GM15510 (cell line): ENCODE results near the gene LRRC73.
A peak's percentile ranks its signal among the peaks of the same experiment; 100 is the strongest.

Experiments used
- POLR2A ChIP-seq: IDR thresholded peaks from 3 replicates; pipeline ENCODE4 v1.6.1; 2011; ENCODE audit warnings: borderline replicate concordance; ENCODE audit not compliant: insufficient read length; ENCODE audit errors: extremely low read depth

LRRC73 gene

DNA sequence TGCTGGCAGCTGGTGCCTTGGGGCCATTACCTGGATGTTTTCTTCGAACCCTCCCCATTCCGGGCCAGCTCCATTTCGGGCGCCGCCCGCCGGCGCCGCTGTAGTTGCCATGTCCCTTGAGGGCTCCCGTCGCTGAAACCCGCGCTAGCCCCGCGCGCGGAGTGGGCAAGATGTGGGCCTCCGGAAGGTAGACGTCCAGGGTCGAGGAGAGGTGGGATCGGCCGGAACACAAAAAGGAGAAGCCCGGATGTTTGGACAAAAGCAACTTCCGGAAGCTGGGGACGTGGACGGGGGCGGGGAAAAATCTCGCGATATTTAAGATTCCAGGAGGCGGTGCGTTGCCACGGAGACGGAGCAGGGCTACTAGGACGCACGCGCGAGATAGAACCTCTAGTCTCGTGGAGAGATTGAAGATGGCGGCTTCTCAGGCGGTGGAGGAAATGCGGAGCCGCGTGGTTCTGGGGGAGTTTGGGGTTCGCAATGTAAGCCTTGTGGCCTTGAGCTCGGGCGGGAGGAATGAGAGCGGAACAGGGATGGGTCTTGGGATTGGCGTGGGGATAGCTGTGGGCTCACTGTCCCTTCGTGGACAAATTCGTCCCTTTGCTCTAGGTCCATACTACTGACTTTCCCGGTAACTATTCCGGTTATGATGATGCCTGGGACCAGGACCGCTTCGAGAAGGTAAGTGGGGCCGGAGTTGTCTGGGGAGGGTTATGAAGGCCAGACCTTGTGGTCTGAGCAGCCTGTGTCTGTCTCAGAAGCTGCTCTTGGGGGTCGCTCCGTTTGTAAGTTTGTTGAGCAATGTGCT, 6.8 kb upstream of the LRRC73 start, which contains the start of the genes POLR1C and YIPF3:
Gene POLR1C, plus strand, starts transcription at position 393 of the 808 bp plus-strand sequence. Its CDS starts 21 bp downstream, at position 414.
Gene YIPF3, minus strand, starts transcription at position 230 of the 808 bp plus-strand sequence. Its CDS starts 119 bp downstream, at position 111.
- peak; percentile 89 for TF ChIP-seq POLR2A

DNA sequence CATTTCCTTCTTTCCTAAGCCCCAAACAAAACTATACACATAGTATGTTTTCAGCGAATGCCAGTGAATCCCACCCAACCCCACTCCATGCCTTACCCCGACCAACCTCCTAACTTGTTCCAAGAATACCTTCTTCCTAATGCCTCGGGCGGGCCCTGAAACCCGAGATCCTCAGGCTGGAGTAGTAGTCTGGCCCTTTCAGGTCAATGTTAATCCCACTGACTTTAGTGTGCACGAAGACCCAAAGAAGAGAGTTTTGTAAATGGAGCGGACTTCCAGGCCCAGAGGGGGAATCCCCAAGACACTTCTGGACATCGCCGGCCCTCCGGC, 6.2 kb upstream of the LRRC73 start:
- no peak for TF ChIP-seq POLR2A

DNA sequence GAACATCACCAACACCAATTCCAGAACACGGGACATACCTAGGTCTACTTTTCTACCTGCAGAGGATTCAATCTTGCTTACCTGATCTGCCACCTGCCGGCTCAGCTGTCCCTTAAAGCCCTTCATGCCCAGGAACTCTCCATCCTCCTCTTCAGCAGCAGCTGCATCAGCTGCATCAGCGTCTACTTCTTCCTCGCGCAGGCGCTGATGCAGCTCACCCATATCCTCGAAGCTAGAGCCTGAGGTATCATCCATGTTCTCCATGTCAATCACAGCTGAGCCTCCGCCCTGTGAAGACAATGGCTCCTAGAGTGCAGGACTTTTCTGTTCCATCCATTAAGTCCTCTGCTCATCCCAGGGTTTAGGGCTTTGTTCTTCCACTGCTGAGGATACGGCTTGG, 5.7 kb upstream of the LRRC73 start:
- TF ChIP-seq POLR2A = no peak

DNA sequence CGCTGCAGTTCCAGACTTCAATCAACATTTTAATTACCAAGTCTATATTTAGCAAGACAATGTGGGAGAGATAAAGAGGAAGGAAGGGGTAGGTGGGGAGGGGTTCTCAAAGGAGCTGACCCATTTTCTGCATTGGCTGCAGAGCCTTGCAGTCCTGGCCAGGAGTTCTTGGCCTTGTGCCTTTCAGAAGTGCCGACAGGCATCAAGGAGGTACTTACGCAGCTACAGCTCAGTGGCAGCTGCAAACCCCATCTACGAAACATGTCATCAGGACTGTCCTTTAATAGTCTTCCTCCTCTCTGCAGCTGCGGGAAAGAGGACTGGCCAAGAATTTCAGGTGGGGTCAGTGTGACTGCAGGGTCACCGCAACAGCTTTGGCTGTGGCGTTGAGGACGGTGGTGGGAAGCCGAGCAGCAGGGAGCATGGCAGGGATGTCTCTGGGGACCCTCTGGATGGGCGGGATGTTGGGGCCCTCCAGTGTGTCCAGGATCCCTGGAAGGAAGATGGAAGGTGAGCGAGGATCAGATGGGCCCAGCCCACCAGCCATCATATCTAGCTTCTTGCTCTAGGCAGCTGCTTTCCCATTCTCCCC, 1.8 kb upstream of the LRRC73 start:
- TF ChIP-seq POLR2A = no peak

DNA sequence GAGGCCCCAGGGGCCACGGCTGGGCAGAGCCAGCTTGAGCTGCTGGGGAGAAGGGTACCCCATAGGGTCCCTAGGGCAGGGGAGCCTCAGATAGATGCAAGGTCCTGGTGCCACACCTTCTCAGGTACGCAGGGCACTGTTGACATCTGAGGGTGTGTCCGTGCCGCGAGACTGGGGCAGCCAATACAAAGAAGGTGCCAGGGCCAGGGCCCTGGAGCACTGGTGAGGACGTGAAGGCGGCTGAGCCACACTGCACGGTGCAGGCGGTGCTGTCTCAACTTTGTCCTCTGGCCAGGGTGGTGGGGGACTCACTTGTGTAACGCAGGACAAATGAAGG, 649 bp upstream of the LRRC73 start:
- TF ChIP-seq POLR2A = no peak

DNA sequence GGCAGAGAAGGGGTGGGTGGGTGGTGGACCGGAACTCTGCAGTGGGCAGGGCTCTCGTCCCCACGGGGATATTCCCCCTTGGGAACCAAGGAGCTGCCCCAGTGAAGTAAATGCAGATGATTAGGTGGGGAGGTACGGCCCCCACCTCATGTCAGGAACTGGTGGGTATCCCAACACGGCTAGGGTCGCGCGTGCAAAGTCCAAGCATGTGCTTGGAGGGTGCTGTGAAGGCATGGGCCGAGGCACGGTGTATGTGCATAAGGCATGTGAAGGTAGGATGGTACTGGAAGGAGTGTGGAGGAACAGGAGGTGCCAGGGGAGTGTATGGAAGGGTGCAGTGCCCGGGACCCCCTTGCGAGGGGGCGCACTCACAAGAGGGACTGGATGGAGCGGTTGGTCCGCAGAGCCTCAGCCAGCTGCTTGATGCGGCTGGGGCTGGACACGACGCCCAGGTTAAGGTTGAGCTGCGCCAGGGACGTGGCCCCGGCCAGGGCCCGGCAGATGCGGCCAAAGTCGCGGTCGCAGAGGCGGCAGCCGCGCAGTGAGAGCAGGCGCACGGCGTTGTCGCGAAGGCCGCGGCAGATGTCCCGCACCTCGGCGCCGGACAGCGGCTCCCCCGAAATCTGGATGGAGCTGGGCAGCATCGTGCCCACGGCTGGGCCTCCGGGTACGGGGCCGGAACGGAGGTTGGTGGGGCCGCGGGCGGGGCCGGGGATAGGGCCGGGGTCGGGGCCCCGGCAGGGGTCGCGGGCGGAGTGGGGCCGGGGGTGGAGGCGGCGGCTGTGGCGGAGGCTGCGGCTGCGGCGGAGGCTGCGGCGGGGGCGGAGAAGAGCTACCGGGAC, 783 bp downstream of the LRRC73 start:
- TF ChIP-seq POLR2A = no peak

DNA sequence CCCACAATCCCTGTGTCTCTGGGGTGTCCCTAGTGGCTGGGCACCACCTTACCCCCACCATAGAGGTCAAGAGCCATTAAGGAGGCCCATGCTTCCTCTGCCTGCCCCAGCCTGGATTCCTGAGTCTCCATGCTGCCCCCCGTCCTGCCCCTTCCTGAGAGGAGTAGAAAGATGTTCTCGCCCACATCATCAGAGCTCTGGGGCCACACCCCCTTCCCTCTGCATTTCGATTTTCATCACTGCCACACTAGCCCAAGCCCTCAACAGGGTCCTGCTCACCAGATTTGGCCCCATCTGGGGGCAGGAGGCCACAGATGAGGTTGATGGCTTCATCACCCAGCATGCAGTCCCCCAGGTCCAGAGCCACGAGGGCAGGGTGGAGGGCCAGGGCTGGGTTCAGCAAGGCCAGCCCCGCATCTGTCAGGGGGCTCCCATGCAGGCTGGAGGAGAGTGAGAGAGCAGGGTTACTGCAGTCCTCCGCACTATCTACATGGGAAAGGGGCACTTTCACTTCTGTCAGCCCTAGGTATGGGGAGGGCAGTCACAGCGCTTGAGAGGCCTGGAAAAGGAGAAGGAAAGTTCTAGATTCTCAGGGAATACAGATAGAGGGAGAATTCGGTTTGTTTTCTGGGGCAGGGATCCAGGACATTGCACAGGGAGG, 1.5 kb downstream of the LRRC73 start:
- no peak for TF ChIP-seq POLR2A

DNA sequence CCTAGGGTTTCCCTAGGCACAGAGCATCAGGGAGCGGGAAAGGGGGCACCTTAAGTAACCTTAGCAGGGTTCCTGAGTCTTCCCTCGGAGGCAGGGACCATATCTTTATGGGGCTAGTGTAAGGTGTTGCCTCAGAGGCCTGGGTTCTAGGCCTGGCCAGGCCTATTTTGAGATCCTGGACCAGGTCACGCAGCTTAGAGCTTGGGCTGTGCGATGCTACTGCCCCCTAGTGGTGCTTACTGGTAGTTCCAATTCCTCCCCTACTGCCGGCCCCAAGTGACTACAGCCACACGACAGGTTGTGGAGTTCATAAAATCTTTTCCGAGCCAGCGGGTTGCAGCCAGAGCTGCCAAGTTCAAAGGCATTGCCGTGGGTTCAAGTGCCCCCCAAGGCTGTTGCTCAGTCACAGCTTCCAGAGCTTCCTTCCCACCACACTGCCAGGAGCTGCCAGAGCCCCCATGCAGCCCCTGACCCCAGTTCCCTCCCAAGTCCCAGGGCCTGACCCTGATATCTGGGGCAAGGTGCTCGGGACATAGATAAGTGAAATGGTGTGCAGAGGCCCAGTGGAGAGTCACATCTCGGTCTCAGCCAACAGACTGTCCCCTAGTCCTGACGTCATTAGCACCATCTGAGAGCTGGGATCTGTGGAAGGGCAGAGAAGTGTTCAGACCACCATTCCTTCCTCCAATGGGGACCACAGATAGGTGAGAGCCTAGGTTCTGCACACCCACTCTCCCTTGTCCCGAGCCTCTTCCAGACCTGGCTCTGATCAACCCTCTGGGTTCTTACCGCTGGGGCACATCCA, 3.3 kb downstream of the LRRC73 start:
- TF ChIP-seq POLR2A = no peak

DNA sequence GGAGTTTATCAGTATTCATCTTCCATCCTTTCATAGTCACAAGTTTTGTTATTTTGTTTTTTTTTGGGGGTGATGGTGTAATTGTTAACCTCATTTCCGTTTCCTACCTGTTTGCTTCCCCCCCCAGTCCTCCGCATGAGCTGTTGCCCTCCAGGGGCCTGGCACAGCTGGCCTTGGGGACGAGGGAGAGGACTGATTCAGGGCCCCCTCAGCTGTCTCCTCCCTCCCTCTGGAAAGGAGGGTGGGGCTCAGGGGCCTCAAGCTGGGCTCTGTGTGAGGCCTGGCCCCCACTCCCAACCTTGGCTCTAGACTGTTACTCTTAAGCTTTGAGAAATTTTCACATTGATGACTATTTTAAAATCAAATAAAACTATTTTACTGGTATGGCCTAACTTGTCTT, 4.0 kb downstream of the LRRC73 start:
- no peak for TF ChIP-seq POLR2A

DNA sequence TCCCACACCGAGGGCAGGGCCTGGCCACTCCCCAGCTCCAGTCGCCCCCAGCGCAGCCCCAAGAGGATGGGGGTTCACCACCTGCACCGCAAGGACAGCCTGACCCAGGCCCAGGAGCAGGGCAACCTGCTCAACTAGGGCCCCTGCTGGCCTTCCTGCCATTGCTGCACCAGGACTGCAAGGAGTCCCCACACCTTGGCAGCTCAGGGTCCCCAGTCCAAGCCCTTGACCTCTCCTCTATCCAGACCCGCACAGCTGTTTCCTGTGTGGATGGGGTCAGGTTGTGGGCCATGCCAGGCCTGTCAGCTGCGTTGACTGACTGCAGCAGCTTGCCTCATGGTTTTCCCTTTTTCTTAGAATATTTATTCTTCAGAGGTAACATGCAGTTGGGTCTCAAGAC, 4.4 kb downstream of the LRRC73 start:
- no peak for TF ChIP-seq POLR2A

DNA sequence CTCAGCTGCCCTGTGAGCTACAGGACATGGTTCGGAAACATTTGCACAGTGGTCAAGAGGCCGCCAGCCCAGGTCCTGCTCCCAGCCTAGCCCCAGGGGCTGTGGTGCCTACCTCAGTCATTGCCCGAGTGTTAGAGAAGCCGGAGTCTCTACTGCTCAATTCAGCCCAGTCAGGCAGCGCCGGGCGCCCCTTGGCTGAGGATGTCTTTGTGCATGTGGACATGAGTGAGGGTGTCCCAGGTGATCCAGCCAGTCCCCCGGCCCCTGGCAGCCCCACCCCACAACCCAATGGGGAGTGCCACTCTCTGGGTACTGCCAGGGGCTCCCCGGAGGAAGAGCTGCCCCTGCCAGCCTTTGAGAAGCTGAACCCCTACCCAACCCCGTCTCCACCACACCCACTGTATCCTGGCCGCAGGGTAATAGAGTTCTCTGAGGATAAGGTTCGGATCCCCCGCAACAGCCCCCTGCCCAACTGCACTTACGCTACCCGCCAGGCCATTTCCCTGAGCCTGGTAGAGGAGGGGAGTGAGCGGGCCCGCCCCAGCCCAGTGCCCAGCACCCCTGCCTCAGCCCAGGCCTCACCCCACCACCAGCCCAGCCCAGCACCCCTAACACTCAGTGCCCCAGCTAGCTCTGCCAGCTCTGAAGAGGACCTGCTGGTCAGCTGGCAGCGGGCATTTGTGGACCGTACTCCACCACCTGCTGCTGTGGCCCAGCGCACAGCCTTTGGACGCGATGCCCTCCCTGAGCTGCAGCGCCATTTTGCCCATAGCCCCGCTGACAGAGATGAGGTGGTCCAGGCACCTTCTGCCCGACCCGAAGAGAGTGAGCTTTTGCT, 5.2 kb downstream of the LRRC73 start:
- TF ChIP-seq POLR2A = no peak

DNA sequence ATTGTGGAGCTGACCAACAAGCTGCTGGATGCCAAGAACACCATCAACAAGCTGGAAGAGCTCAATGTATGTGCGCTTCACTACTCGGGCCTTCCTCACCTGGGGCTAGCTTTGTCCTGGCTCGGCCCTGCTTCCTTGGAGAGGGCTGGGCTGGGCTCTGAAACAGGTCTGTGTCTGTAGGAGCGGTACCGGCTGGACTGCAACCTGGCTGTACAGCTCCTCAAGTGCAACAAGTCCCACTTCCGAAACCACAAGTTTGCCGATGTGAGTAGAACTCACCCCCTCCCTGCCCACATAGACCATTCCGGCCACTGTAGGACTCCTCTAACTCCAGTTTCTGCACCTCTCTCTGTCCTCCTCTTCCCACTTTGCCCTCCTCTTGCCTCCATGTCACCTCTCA, 6.7 kb downstream of the LRRC73 start:
- no peak for TF ChIP-seq POLR2A

DNA sequence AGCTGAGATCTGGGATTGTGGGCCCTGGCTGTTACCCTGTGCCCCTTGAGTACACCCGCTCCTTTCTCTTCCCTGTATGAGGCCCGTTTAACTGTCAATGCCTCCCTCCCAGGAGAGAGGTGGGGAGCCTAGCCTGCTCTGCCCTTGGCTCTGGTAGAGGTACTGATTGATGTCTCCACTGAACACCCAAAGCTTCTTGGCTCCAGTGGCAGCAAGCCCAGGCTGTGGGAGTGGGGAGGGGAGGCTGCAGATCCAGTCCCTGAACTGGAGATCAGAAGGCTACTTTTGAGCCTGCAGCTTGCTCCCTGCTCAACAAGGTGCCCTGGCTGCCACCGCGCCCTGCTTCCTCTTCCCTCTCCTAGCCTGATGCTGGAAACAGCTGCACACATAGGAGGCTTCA, 7.5 kb downstream of the LRRC73 start:
- TF ChIP-seq POLR2A = no peak
